Vagina (tissue), 2 donors: Measurements from ENCODE around the gene CCDC158. TPM values are rescaled to one million over a fixed set of nuclear protein-coding genes. Genes with fewer than 3 reads are reported as not detected.

Experiments
- DNase-seq, 2 donors: peaks; one replicate each; pipeline ENCODE4 v3.0.0-alpha.2; 2017; ENCODE audit errors: extremely low spot score in 2 of 2
- H3K27ac ChIP-seq: fragments of 200-600 bp; sonication (generic); one replicate; pipeline ENCODE4 v1.5.1; 2019
- H3K27me3 ChIP-seq: fragments of 200-600 bp; sonication (generic); one replicate; pipeline ENCODE4 v1.5.1; 2019
- H3K36me3 ChIP-seq, 2 donors: fragments of 200-600 bp; sonication (generic); one replicate each; pipeline ENCODE4 v1.5.1; 2017 to 2019
- H3K4me1 ChIP-seq: fragments of 200-600 bp; sonication (generic); one replicate; pipeline ENCODE4 v1.5.1; 2019
- H3K4me3 ChIP-seq, 2 donors: fragments of 200-600 bp; sonication (generic); 1 replicate in 1 of 2; 2 replicates in 1 of 2; pipeline ENCODE4 v1.5.1; 2016 to 2019
- H3K9me3 ChIP-seq: fragments of 200-600 bp; sonication (generic); one replicate; pipeline ENCODE4 v1.5.1; 2019
- POLR2A ChIP-seq, 2 donors: fragments of 450-650 bp; IDR thresholded peaks; one replicate each; pipeline ENCODE4 v1.6.1; 2017; ENCODE audit warnings: antibody characterized with exemption in 2 of 2, mild to moderate bottlenecking in 2 of 2, moderate library complexity in 2 of 2
- POLR2AphosphoS5 ChIP-seq, 2 donors: sonication (generic); formaldehyde crosslinking; IDR thresholded peaks; one replicate each; pipeline ENCODE4 v1.9.0; 2017; ENCODE audit warnings: antibody characterized with exemption in 2 of 2, mild to moderate bottlenecking in 2 of 2, low read depth in 1 of 2; ENCODE audit not compliant: insufficient read depth in 1 of 2
- intact Hi-C: fragments of 100-400 bp; cut with DNase I; formaldehyde crosslinking; loops from one replicate; pipeline ENCODE4 v1.15.1; 2023
- total RNA-seq: library from RNA; depleted of rRNA; stranded (reverse); fragments of >200 nt; gene quantifications from one replicate; pipeline ENCODE4 v1.2.3, GENCODE V29; 2016
- TF ChIP-seq, protein P1 (sequence below), 3 experiments: fragments of 450-650 bp in 2 of 3; fragments of 200-600 bp in 1 of 3; sonication (generic) in 1 of 3; IDR thresholded peaks; one replicate each; pipeline ENCODE4 v1.5.1; 2017 to 2019; ENCODE audit warnings: antibody characterized with exemption in 3 of 3, mild to moderate bottlenecking in 2 of 3, moderate library complexity in 2 of 3

Gene CCDC158
- total RNA-seq, result not detected

- H3K36me3 ChIP-seq, result no peaks in the 10 kb centered on the region
- no peak within 1 kb of the TSS for H3K27ac ChIP-seq
- H3K27me3 ChIP-seq, result no peaks in the 10 kb centered on the region
- no peaks in the 10 kb centered on the region for H3K9me3 ChIP-seq
- no peak for TF ChIP-seq POLR2AphosphoS5 (IDR thresholded peaks at IDR 0.05; ENCODE audit: insufficient read depth in 1 of 2, low read depth in 1 of 2)
- TF ChIP-seq POLR2A (IDR thresholded peaks at IDR 0.05), result no peak
- TF ChIP-seq, protein P1, sequence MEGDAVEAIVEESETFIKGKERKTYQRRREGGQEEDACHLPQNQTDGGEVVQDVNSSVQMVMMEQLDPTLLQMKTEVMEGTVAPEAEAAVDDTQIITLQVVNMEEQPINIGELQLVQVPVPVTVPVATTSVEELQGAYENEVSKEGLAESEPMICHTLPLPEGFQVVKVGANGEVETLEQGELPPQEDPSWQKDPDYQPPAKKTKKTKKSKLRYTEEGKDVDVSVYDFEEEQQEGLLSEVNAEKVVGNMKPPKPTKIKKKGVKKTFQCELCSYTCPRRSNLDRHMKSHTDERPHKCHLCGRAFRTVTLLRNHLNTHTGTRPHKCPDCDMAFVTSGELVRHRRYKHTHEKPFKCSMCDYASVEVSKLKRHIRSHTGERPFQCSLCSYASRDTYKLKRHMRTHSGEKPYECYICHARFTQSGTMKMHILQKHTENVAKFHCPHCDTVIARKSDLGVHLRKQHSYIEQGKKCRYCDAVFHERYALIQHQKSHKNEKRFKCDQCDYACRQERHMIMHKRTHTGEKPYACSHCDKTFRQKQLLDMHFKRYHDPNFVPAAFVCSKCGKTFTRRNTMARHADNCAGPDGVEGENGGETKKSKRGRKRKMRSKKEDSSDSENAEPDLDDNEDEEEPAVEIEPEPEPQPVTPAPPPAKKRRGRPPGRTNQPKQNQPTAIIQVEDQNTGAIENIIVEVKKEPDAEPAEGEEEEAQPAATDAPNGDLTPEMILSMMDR (IDR thresholded peaks at IDR 0.05), result no peak
- DNase-seq, result no peak
- peak within 1 kb of the TSS; percentile 52 to 80 for H3K4me3 ChIP-seq
- H3K4me1 ChIP-seq, result peaks cover 16% of the 10 kb centered on the region
- intact Hi-C loops, result no loop called here
These were observed at the start of gene CCDC158 for GRCh38 chr4:76420762-76421581. Gene CCDC158, minus strand, starts transcription at chr4:76421141. Its CDS starts 17,934 bp downstream, at chr4:76403207.

- TF ChIP-seq POLR2AphosphoS5 (IDR thresholded peaks at IDR 0.05; ENCODE audit: insufficient read depth in 1 of 2, low read depth in 1 of 2) (no peak), POLR2A (IDR thresholded peaks at IDR 0.05) (no peak)
- TF ChIP-seq, protein P1 (IDR thresholded peaks at IDR 0.05), result no peak
- intact Hi-C loops, result no loop called here
- H3K36me3 ChIP-seq, result no peaks in the 10 kb centered on the region
- no peak overlapping the region for H3K4me3 ChIP-seq
- H3K27ac ChIP-seq, result no peak overlapping the region
- DNase-seq, result no peak
- no peaks in the 10 kb centered on the region for H3K27me3 ChIP-seq
- no peaks in the 10 kb centered on the region for H3K9me3 ChIP-seq
- H3K4me1 ChIP-seq, result no peaks in the 10 kb centered on the region
These were observed 49.6 kb upstream of the CCDC158 start for GRCh38 chr4:76470532-76470931.

DNA sequence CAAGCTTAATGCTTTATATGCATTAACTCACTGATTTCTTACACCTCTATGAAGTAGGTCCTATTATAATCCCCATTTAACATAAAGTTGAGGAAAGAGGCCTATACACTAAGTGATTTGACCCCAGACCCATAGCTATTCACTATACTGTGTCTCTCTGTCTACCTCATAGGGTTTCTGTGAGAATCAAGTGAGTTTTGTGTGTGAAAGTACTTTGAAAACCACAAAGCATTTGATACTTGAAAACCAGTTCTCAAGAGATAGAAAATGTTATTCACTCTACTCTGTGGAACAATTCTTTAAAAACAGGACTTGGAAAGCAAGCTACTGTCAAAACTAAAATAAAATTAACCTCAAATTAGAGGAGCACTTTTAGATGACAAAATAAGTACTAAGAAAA, 49.1 kb upstream of the CCDC158 start:
- Histone ChIP-seq H3K4me3 (no peak overlapping the region), H3K36me3 (no peaks in the 10 kb centered on the region), H3K4me1 (no peaks in the 10 kb centered on the region), H3K27ac (no peak overlapping the region), H3K9me3 (no peaks in the 10 kb centered on the region), H3K27me3 (no peaks in the 10 kb centered on the region)
- DNase-seq, result no peak
- no peak for TF ChIP-seq POLR2AphosphoS5 (IDR thresholded peaks at IDR 0.05; ENCODE audit: insufficient read depth in 1 of 2, low read depth in 1 of 2)
- no peak for TF ChIP-seq POLR2A (IDR thresholded peaks at IDR 0.05)
- TF ChIP-seq, protein P1 (IDR thresholded peaks at IDR 0.05), result no peak
- intact Hi-C loops, result no loop called here

DNA sequence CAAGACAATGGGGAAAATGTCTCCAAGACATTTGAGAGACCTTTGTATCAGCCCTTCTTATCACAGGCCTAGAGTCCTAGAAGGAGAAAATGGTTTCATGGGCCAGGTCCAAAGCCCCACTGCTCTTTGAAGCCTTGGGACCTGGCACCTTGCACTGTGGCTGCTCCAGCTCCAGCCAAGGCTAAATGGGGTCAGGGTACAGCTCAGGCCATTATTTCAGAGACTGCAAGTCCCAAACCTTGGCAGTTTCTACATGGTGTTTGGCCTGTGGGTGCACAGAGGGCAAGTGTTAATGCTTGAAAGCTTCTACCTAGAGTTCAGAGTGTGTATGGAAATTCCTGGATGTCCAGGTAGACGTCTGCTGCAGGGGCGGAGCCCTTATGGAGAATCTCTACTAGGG, 42.6 kb upstream of the CCDC158 start:
- intact Hi-C loops, result no loop called here
- H3K27ac ChIP-seq, result no peak overlapping the region
- TF ChIP-seq, protein P1 (IDR thresholded peaks at IDR 0.05), result no peak
- TF ChIP-seq POLR2A (IDR thresholded peaks at IDR 0.05) (no peak), POLR2AphosphoS5 (IDR thresholded peaks at IDR 0.05; ENCODE audit: insufficient read depth in 1 of 2, low read depth in 1 of 2) (no peak)
- no peak overlapping the region for H3K4me3 ChIP-seq
- H3K36me3 ChIP-seq, result no peaks in the 10 kb centered on the region
- DNase-seq, result no peak
- no peaks in the 10 kb centered on the region for H3K27me3 ChIP-seq
- H3K4me1 ChIP-seq, result no peaks in the 10 kb centered on the region
- no peaks in the 10 kb centered on the region for H3K9me3 ChIP-seq

- Histone ChIP-seq H3K4me1 (no peaks in the 10 kb centered on the region), H3K27me3 (no peaks in the 10 kb centered on the region), H3K9me3 (no peaks in the 10 kb centered on the region), H3K36me3 (no peaks in the 10 kb centered on the region), H3K4me3 (no peak overlapping the region), H3K27ac (no peak overlapping the region)
- TF ChIP-seq, protein P1 (IDR thresholded peaks at IDR 0.05), result no peak
- no peak for TF ChIP-seq POLR2AphosphoS5 (IDR thresholded peaks at IDR 0.05; ENCODE audit: insufficient read depth in 1 of 2, low read depth in 1 of 2)
- DNase-seq, result no peak
- intact Hi-C loops, result no loop called here
These were observed 38.4 kb upstream of the CCDC158 start for GRCh38 chr4:76459291-76459723.
